ENCODE measurements around the gene HSH2D. TPM values are rescaled to one million over a fixed set of nuclear protein-coding genes. Genes with fewer than 3 reads are reported as not detected.

HSH2D gene
- total RNA-seq, 4 donors from 2014 or later: 0.52 to 0.83 (median 0.75) TPM; not detected in 1

DNA sequence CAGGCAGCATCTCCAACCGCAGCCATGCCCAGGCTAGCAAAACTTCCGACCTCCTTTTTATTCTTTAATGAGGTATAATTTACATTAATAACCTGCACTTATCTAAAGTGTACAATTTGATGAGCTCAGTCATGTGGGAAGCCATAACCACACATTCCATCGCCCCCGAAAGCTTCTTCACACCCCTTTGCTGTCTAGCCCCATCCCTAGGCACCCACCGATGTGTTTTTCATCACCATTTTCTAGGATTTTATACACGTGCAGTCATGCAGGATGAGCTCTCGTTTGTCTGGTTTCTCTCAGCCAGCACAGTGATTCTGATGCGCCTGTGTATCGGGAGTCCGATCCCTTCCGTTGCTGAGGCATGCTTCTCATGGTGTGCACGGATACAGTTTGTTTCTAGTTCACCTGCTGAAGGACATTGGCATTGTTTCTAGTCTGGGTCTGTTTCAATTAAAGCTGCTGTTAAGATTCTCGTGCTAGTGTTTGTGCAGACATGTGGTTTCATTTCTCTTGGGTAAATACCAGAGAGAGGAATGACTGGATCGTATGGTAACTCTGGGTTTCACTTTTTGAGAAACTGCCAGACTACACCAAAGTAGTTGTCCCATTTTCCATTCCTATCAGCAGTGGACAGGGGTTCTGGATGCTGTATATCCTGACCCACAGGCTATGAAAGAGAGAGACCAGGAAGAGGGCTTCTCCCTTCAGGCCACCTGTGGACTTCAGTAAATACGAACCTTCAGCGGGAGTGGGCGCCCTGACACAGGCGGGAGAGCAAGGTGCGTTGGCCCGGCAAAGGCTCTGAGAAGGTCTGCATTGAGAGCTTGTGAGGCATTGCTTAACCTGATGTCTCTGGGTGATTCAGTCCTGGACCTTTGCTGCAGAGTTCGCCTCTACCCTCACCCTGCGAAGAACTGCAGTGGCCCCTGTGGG is 59.1 kb downstream of the HSH2D start:
- TF ChIP-seq POLR2AphosphoS5 (IDR thresholded peaks at IDR 0.05): no peak
- no peak for TF ChIP-seq POLR2A (IDR thresholded peaks at IDR 0.05; ENCODE audit: low read depth)
- no peak for TF ChIP-seq EP300 (IDR thresholded peaks at IDR 0.05)
- TF ChIP-seq, protein P1, sequence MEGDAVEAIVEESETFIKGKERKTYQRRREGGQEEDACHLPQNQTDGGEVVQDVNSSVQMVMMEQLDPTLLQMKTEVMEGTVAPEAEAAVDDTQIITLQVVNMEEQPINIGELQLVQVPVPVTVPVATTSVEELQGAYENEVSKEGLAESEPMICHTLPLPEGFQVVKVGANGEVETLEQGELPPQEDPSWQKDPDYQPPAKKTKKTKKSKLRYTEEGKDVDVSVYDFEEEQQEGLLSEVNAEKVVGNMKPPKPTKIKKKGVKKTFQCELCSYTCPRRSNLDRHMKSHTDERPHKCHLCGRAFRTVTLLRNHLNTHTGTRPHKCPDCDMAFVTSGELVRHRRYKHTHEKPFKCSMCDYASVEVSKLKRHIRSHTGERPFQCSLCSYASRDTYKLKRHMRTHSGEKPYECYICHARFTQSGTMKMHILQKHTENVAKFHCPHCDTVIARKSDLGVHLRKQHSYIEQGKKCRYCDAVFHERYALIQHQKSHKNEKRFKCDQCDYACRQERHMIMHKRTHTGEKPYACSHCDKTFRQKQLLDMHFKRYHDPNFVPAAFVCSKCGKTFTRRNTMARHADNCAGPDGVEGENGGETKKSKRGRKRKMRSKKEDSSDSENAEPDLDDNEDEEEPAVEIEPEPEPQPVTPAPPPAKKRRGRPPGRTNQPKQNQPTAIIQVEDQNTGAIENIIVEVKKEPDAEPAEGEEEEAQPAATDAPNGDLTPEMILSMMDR (IDR thresholded peaks at IDR 0.05): no peak
- intact Hi-C loops (cut with DNase I): no loop called here
- Histone ChIP-seq H3K27me3 (no peaks in the 10 kb centered on the region), H3K9me3 (no peaks in the 10 kb centered on the region), H3K4me1 (peaks cover 25 to 50% (median 42%) of the 10 kb centered on the region in 4 donors), H3K36me3 (peaks cover 41 to 78% (median 67%) of the 10 kb centered on the region in 4 donors), H3K27ac (replicated peaks in 1 of 4) (no peak overlapping the region), H3K4me3 (no peak overlapping the region)
- DNase-seq (ENCODE audit: extremely low spot score): no peak
- 84% methylated on average over 22 of the region's 22 CpGs for WGBS

DNA sequence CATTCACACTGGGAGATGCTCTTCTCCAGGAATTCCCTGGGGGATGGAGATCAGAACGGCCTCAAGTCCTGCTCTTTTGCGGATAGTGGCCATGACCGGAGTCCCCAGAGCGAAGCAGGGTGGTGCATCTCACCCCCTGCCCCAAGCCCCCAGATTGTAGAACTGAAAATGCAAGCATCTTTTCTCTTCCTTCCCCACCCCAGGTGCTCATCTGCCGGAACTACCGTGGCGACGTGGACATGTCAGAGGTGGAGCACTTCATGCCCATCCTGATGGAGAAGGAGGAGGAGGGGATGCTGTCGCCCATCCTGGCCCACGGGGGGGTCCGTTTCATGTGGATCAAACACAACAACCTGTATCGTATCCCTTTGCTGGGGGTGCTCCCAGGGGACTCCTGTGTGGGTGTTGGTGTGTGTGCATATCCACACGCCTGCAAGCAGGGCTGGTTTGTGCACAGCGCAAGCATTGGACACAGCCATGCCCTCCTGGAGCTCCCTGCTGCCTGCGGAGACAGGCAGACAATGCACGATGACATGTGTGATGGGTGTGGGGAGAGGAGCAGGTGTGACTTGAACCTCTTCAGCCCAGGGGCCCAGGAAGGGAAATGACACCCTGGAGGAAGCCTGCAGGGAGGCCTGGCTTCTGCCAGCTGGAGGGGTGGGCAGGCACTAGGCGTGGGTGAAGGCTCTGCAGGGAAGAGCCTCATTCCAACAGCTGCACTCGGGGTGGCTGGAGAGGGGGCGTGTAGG is 59.9 kb downstream of the HSH2D start:
- Histone ChIP-seq H3K4me1 (peaks cover 24 to 47% (median 39%) of the 10 kb centered on the region in 4 donors), H3K36me3 (peaks cover 50 to 86% (median 75%) of the 10 kb centered on the region in 4 donors), H3K9me3 (no peaks in the 10 kb centered on the region), H3K4me3 (no peak overlapping the region), H3K27ac (replicated peaks in 1 of 4) (no peak overlapping the region), H3K27me3 (no peaks in the 10 kb centered on the region)
- DNase-seq (ENCODE audit: extremely low spot score): no peak
- TF ChIP-seq EP300 (IDR thresholded peaks at IDR 0.05) (no peak), POLR2A (IDR thresholded peaks at IDR 0.05; ENCODE audit: low read depth) (no peak), POLR2AphosphoS5 (IDR thresholded peaks at IDR 0.05) (no peak)
- TF ChIP-seq, protein P1 (IDR thresholded peaks at IDR 0.05): no peak
- WGBS: 91% methylated on average over 16 of the region's 19 CpGs
- intact Hi-C loops (cut with DNase I): no loop called here

DNA sequence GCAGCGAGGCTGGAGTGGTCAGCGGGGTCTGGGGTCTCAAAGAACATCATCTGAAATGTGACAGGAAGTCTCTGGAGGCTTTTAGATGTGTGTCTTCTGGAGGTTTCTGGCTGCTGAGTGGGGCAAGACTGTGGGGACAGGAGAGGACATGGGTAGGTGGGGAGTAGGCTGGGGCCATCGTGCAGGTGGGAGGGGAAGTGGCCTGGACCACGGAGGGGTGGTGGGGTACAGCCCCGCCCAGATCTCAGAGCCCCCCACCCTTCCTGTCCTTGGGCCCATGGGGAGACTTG is 60.5 kb downstream of the HSH2D start:
- peaks cover 55 to 92% (median 80%) of the 10 kb centered on the region in 4 donors for H3K36me3 ChIP-seq
- peaks cover 19 to 41% (median 34%) of the 10 kb centered on the region in 4 donors for H3K4me1 ChIP-seq
- H3K4me3 ChIP-seq: no peak overlapping the region
- DNase-seq (ENCODE audit: extremely low spot score): no peak
- H3K9me3 ChIP-seq: no peaks in the 10 kb centered on the region
- no peak overlapping the region for H3K27ac ChIP-seq (replicated peaks in 1 of 4)
- TF ChIP-seq EP300 (IDR thresholded peaks at IDR 0.05): no peak
- TF ChIP-seq, protein P1 (IDR thresholded peaks at IDR 0.05): no peak
- no peak for TF ChIP-seq POLR2A (IDR thresholded peaks at IDR 0.05; ENCODE audit: low read depth)
- no peak for TF ChIP-seq POLR2AphosphoS5 (IDR thresholded peaks at IDR 0.05)
- intact Hi-C loops (cut with DNase I): no loop called here
- no peaks in the 10 kb centered on the region for H3K27me3 ChIP-seq
- 96% methylated on average over 5 of the region's 5 CpGs for WGBS

DNA sequence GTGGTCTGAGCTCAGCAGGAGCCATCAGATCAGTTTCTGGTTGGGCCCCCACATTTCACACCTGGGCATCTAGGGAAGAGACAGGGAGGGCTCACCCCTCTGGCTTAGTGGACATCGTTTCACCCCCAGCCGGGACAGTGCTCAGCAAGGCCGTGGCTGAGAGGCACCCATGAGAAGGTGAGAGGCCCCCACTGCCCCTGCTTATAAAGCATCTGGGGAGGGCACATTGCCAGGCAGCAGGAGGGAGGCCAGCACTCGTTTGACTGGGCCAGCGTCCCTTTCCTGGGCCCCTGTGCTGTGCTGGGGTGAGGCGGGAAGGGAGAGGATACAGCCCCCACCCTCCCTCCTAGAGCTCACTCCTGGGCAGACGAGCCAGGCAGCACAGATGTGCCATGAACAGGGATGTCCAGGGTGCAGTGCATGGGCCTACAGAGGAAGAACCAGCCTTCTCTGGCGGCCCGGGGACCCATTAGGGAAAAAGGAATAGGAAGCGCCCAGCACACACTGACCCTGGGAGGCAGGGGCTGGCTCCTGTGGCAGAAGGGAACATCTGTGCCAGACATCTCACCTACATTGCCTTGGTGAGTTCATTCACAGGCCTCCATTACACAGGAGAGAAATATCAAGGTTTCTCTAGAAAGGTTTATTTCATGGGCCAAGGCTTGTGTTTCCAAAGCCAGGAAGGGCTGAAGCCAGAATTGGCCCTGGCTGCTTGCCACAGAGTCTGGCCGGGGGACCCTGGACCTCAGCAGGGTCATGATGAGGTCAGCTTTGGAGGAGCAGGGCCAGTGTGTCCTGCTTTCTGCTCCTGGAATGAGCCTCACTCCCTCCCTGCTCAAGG is 61.9 kb downstream of the HSH2D start:
- Histone ChIP-seq H3K9me3 (no peaks in the 10 kb centered on the region), H3K36me3 (peaks cover 70 to 97% (median 90%) of the 10 kb centered on the region in 4 donors), H3K27me3 (no peaks in the 10 kb centered on the region), H3K4me1 (peaks cover 9 to 27% (median 19%) of the 10 kb centered on the region in 4 donors), H3K27ac (replicated peaks in 1 of 4) (no peak overlapping the region), H3K4me3 (no peak overlapping the region)
- intact Hi-C loops (cut with DNase I): no loop called here
- WGBS: 67% methylated on average over 4 of the region's 11 CpGs
- no peak for DNase-seq (ENCODE audit: extremely low spot score)
- TF ChIP-seq, protein P1 (IDR thresholded peaks at IDR 0.05): no peak
- no peak for TF ChIP-seq EP300 (IDR thresholded peaks at IDR 0.05)
- no peak for TF ChIP-seq POLR2AphosphoS5 (IDR thresholded peaks at IDR 0.05)
- TF ChIP-seq POLR2A (IDR thresholded peaks at IDR 0.05; ENCODE audit: low read depth): no peak
